ENCODE measurements around the gene SF3B2.
A peak's percentile ranks its signal among the peaks of the same experiment; 100 is the strongest.
"Not testable (repeated sequence)": the region's sequence is repeated elsewhere in the genome, so short reads cannot be mapped to it uniquely, and the experiment has no call there.

Gene SF3B2

GRCh38 chr11:66016793-66017177 lies 35.4 kb upstream of the SF3B2 start:
- DNase-seq, result no peak

DNA sequence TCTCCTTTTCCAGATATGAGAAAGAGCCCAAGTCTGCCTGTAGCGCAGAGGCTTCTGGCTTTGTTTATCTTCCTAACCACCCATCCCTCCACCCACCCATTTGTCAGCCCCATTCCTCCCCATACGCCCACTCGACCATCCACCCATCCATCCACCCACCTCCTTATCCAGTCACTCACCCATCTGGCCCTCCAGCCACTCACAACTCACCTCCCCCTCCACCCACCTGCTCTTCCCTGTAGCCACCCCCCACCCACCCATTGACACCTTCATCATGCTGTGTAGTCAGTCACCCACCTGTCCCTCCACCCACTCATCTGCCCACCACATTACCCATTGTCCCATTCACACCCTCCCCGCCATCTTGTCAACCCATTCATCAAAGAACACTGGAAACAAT lies 34.8 kb upstream of the SF3B2 start:
- DNase-seq, result no peak

DNA sequence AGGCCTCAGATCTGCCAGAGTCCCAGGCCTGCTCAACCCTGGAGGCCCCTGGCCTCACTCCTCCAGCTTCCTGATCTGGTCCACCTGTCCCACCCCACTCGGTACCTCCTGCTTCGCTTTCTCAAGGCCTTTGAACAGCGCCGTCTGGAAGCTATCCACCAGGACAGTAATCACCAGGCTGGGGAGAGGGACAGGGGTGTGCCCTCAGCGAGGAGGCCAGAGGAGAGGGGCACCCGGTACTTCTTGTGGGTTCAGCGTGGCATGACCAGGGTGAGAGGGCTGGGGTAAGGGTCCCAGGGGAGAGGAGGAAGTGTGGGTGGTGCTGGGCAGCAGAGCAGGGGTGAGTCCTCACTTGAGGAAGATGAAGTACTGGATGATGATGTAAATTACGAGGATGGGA lies 32.0 kb upstream of the SF3B2 start:
- DNase-seq, result no peak

DNA sequence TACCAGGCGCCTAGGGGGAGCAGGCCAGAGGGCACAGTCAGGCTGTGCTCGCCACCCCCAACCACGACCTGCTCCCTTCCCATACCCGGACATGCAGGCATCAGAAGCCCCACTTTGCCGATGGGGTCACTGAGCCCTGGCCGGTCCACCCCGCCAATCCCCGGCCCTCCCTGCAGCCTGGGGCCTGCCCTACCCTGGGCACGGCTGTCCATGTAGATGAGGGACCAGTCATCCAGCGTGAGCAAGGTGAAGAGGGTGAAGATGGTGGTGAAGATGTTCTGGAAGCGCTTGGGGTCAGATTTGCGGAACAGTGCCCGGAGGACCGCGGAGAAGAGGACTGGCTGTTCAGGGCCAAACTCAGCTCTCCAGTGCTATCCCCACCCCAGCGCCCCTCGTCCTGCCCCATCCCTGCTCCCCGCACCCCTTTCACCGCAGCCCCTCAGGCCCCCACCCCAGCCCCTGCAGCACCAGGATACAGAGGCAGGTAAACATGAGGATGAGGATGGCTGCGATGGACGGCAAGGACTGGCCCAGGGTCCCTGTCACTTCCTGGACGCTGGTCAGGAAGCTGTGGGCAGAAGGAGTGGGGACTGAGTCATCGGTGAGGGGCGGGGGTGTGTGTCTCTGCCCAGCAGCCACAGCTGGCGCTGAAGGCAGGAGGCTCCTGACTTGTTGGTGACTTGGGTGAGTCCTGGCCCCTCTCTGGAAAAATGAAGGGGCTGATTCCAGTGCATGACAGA lies 31.4 kb upstream of the SF3B2 start:
- peak; percentile 43 to 53 for DNase-seq

- DNase-seq, result peak; percentile 47 to 72
Observed at GRCh38 chr11:66022401-66023185, 29.6 kb upstream of the SF3B2 start.

DNA sequence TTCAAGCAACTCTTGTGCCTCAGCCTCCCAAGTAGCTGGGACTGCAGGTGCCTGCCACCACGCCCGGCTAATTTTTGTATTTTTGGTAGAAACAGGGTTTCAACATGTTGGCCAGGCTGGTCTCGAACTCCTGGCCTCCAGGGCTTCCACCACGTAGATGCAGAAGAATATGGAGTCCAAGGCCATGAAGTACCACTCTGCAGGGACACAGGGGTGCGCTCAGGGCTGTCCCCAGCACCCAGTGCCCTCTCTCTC lies 29.1 kb upstream of the SF3B2 start:
- DNase-seq, result not testable (repeated sequence)

GRCh38 chr11:66026017-66026529 lies 26.1 kb upstream of the SF3B2 start, which contains the start of gene CATSPER1:
Gene CATSPER1, minus strand, starts transcription at chr11:66026479. Its CDS starts 100 bp downstream, at chr11:66026379.
- no peak for DNase-seq

DNA sequence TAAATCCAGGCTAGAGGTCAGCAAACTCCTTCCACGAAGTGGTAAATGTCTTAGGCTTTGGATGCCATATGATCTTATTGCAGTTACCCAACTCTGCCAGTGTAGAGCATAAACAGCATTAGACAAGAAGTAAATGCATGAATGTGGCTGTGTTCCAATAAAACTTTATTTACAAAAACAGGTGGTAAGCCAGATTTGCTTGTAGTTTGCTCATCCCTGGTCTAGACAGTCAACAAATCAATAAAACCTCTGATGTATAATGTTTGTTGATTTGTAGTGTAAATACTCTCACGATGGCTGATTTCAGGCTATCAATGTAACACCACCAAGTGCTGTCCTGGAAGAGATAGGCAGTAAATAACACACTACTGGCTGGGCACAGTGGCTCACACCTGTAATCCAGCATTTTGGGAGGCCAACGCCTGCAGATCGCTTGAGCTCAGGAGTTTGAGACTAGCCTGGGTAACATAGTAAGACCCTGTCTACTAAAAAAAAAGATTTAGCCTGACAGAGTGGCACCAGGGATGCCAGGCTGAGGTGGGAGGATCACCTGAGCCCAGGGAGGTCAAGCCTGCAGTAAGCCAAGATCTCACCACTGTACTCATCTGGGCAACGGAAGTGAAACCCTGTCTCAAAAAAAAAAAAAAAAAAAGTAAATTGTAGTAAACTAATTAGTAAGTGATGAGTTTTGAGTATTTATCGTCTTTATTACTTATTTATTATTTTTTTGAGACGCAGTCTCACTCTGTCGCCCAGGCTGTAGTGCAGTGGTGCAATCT lies 19.0 kb upstream of the SF3B2 start:
- no peak for DNase-seq

DNA sequence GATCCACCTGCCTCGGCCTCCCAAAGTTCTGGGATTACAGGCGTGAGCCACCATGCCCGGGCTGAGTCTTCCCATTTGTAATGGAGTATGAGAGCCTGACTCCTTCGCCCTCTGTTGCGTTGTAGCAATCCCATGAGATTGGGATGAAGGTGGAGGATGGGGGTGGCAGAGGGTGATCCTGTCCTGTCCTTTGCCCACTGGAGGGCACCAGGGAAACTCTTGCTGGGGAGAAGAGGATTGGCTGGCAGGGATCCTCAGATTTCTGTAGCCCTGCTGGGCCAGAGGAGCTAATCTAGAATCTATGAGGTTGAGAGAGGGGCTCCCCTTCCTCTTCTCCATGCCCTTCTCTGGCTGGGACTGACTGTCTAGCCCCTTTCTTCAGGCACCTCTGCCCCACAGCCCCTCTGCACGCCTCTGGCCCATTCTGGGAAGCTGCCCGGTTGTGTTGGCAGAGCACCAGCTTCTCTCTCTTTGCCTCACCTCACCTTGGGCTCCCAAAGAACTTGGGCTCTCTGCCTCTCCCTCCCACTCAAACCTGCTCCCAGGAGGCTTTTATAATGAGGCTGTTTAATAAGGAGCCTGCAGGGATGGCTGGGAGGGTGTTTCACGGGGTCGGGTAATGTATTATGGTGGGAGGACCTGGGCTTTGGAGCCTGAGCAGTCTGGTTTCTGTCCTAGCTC lies 16.4 kb upstream of the SF3B2 start:
- no peak for DNase-seq

- DNase-seq, result no peak
Observed at GRCh38 chr11:66036334-66036710, 15.8 kb upstream of the SF3B2 start.

DNA sequence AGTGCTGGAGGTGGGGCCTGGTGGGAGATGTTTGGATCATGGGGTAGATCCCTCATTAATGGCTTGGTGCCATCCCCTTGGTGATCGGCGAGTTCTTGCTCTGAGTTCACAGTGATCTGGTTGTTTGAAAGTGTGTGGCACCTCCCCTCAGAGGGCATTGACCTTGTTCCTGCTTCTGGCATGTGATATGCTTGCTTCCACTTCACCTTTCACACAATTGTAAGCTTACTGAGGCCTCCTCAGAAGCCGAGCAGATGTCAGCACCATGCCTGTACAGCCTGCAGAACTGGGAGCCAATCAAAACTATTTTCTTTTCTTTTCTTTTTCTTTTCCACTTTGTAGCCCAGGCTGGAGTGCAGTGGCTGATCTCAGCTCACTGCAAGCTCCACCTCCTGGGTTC lies 14.8 kb upstream of the SF3B2 start:
- no peak for DNase-seq

GRCh38 chr11:66039765-66040164 lies 12.4 kb upstream of the SF3B2 start:
- DNase-seq, result no peak

- no peak for DNase-seq
Observed at GRCh38 chr11:66042227-66042995, 9.8 kb upstream of the SF3B2 start.

GRCh38 chr11:66042996-66043906 lies 8.9 kb upstream of the SF3B2 start:
- DNase-seq, result no peak

GRCh38 chr11:66044757-66045156 lies 7.4 kb upstream of the SF3B2 start:
- no peak for DNase-seq

DNA sequence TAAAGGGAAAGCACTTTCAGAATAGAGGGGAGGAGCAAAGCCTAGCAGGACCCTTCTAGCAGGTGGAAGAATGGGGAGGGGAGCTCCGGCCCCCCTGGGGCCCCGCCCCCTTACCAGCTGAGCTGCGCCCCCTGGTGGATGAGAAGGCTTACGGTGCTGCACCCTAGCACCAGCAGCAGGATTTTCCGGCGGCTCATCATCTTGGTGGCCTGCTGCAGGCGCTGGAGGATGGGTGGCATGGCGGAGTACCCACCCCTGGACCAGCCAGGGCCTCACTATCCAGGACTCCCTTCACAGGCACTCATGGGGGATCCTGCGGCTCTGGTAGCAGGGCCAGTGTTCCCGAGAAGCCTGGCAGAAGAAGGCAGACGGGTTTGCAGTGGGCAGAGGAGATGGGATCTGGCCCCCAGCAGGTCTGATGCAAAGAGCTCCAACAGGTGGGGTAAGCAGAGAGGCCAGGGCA lies 7.0 kb upstream of the SF3B2 start:
- DNase-seq, result peak; percentile 72 to 84

GRCh38 chr11:66046901-66047300 lies 5.3 kb upstream of the SF3B2 start:
- no peak for DNase-seq

- DNase-seq, result no peak
Observed at GRCh38 chr11:66047541-66048365, 4.4 kb upstream of the SF3B2 start.

GRCh38 chr11:66048547-66049323 lies 3.4 kb upstream of the SF3B2 start, which contains the start of gene GAL3ST3:
Gene GAL3ST3, minus strand, starts transcription at chr11:66049161. Its CDS starts 3,746 bp downstream, at chr11:66045415.
- no peak for DNase-seq

Data from SHP77 (cell line).